GM19455 (cell line): Measurements from ENCODE around the gene CASK.
A peak's percentile ranks its signal among the peaks of the same experiment; 100 is the strongest.
"Not testable (repeated sequence)": the region's sequence is repeated elsewhere in the genome, so short reads cannot be mapped to it uniquely, and the experiment has no call there.

Experiments used
- ATAC-seq: cut with Tn5 transposase; IDR thresholded peaks from one replicate; pipeline ENCODE4 v1.9.1; 2021; ENCODE audit not compliant: unreplicated experiment

The CASK gene

GRCh38 chrX:41737065-41737464 is 186.3 kb downstream of the CASK start:
- ATAC-seq = no peak

GRCh38 chrX:41734530-41734929 is 188.8 kb downstream of the CASK start:
- ATAC-seq = no peak

- ATAC-seq = peak; percentile 97
These were observed 189.4 kb downstream of the CASK start for GRCh38 chrX:41733939-41734338.

GRCh38 chrX:41732260-41732659 is 191.1 kb downstream of the CASK start:
- ATAC-seq = no peak

- no peak for ATAC-seq
These were observed 193.3 kb downstream of the CASK start for GRCh38 chrX:41730081-41730480.

GRCh38 chrX:41728125-41728524 is 195.2 kb downstream of the CASK start:
- ATAC-seq = no peak

GRCh38 chrX:41723826-41724225 is 199.5 kb downstream of the CASK start, which contains the start of gene GPR82:
TSS of gene GPR82 (plus strand) at chrX:41724181. CDS start at chrX:41727027, 2,846 bp downstream.
- no peak for ATAC-seq

- no peak for ATAC-seq
These were observed 200.3 kb downstream of the CASK start for GRCh38 chrX:41722816-41723618.

GRCh38 chrX:41722214-41722613 is 201.1 kb downstream of the CASK start:
- ATAC-seq = no peak

- ATAC-seq = no peak
These were observed 201.8 kb downstream of the CASK start for GRCh38 chrX:41721590-41721989.

GRCh38 chrX:41720125-41720779 is 203.1 kb downstream of the CASK start:
- no peak for ATAC-seq

- ATAC-seq = not testable (repeated sequence)
These were observed 203.7 kb downstream of the CASK start for GRCh38 chrX:41719610-41720009.

- ATAC-seq = no peak
These were observed 204.7 kb downstream of the CASK start for GRCh38 chrX:41718481-41719235.

GRCh38 chrX:41716767-41717473 is 206.4 kb downstream of the CASK start:
- no peak for ATAC-seq

- ATAC-seq = no peak
These were observed 207.1 kb downstream of the CASK start for GRCh38 chrX:41716222-41716621.

GRCh38 chrX:41711021-41711667 is 212.2 kb downstream of the CASK start:
- ATAC-seq = no peak

- no peak for ATAC-seq
These were observed 214.9 kb downstream of the CASK start for GRCh38 chrX:41708486-41708885.

- ATAC-seq = no peak
These were observed 216.1 kb downstream of the CASK start for GRCh38 chrX:41707218-41707617.

- peak; percentile 85 for ATAC-seq
These were observed 217.5 kb downstream of the CASK start for GRCh38 chrX:41705680-41706374.

GRCh38 chrX:41705042-41705441 is 218.3 kb downstream of the CASK start:
- no peak for ATAC-seq
